ENCODE measurements around the gene AKAP13.

DNA sequence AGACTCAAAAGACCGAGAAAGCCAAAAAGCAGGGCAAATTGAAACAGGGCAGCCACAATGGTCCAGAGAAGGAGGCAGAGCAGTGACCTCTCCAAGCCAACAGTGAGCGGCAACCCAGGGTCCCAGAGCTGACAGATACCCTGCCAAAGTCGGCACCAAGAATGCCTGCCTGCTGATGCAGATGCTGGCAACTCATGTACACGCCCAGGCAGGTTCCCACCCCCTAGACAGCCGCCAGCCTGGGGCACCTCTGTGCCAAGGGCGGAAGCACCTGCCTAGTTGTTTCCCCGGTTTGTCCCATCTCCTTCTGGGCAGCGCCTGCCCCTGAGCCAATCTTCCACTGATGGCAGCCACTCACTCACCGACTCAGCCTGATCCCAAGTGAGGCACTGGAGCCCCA lies 392.3 kb downstream of the AKAP13 start:
- TF ChIP-seq, protein P1, sequence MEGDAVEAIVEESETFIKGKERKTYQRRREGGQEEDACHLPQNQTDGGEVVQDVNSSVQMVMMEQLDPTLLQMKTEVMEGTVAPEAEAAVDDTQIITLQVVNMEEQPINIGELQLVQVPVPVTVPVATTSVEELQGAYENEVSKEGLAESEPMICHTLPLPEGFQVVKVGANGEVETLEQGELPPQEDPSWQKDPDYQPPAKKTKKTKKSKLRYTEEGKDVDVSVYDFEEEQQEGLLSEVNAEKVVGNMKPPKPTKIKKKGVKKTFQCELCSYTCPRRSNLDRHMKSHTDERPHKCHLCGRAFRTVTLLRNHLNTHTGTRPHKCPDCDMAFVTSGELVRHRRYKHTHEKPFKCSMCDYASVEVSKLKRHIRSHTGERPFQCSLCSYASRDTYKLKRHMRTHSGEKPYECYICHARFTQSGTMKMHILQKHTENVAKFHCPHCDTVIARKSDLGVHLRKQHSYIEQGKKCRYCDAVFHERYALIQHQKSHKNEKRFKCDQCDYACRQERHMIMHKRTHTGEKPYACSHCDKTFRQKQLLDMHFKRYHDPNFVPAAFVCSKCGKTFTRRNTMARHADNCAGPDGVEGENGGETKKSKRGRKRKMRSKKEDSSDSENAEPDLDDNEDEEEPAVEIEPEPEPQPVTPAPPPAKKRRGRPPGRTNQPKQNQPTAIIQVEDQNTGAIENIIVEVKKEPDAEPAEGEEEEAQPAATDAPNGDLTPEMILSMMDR (IDR thresholded peaks at IDR 0.05): no peak
- TF ChIP-seq EZH2 (IDR thresholded peaks at IDR 0.05; ENCODE audit: borderline replicate concordance, insufficient read depth, low read depth, low read length, poor library complexity, severe bottlenecking): no peak

Measured in B cell (primary cell).